ENCODE data around the gene CD70. TPM values are rescaled to one million over a fixed set of nuclear protein-coding genes. Genes with fewer than 3 reads are reported as not detected.
"Not testable (repeated sequence)": the region's sequence is repeated elsewhere in the genome, so short reads cannot be mapped to it uniquely, and the experiment has no call there.

The CD70 gene
- total and polyA plus RNA-seq, 2 donors (not counting 3 experiments of a cell fraction or from before 2014, with no cell fraction given) = not detected

DNA sequence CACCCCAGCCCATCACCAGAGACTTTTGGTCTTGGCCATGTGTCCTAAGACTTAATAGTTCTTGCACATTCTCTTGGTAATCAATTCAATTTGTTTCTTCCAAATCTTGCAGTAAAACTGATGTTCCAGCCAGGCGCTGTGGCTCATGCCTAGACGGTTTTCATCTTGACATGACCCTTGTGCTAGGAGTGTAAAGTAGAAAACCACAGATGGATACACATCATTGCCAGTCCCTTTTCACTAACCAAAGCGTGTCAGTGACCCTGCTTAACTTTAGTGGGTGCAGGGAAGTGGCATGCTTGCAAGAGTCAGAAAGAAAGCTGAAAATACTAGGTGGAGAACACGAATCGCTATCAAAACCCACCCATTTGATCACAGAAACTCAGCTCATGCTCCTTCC is 18.0 kb upstream of the CD70 start:
- Histone ChIP-seq H3K9me3 (replicated peaks; ENCODE audit: control insufficient read depth, insufficient read depth, low read length) (no peaks in the 10 kb centered on the region), H2AFZ (ENCODE audit: low read depth, low read length) (no peak overlapping the region), H3K4me2 (ENCODE audit: insufficient read depth, low read length) (no peak overlapping the region), H3K79me2 (ENCODE audit: control insufficient read depth, insufficient read depth, low read length) (no peaks in the 10 kb centered on the region), H3K4me1 (ENCODE audit: control insufficient read depth, extremely low read depth, insufficient read depth, low read length) (peaks cover 13% of the 10 kb centered on the region), H3K36me3 (ENCODE audit: control insufficient read depth in 2 of 2, extremely low read depth in 1 of 2, insufficient read depth in 2 of 2, low read length in 2 of 2) (no peaks in the 10 kb centered on the region), H4K20me1 (replicated peaks; ENCODE audit: control insufficient read depth, extremely low read depth, insufficient read depth, low read length) (no peaks in the 10 kb centered on the region), H3K27ac (ENCODE audit: insufficient read depth, low read depth, low read length) (no peak overlapping the region), H3K9ac (replicated peaks; ENCODE audit: extremely low read depth, insufficient read depth, low read length) (no peak overlapping the region), H3K9me1 (replicated peaks; ENCODE audit: control insufficient read depth, extremely low read depth, insufficient read depth, low read length) (no peaks in the 10 kb centered on the region), H3K27me3 (ENCODE audit: control insufficient read depth in 2 of 2, insufficient read depth in 2 of 2, low read length in 2 of 2) (no peaks in the 10 kb centered on the region), H3K4me3 (replicated peaks in 1 of 3; ENCODE audit: insufficient read depth in 1 of 3, low read depth in 1 of 3, low read length in 3 of 3) (no peak overlapping the region)
- no peak for FAIRE-seq
- ChIA-PET CTCF (interaction anchor here (0.9 to 1.4 kb wide), 3 partner anchors 15 to 92 kb away, joined by 3 read pairs; no protein-coding TSS in a partner anchor), POLR2A (interaction anchor here (0.5 to 0.7 kb wide), 2 partner anchors 128 to 225 kb away, joined by 3 to 4 read pairs; no protein-coding TSS in a partner anchor)
- BruUV-seq (replicated peaks) = no TSS peak
- no peak for DNase-seq (ENCODE audit: low read depth, low spot score)
- dilution Hi-C loops (cut with MboI; ENCODE audit: extremely low pct_ligation_motif_present, low sequenced_read_pairs) (no loop called here), intact Hi-C loops (cut with micrococcal nuclease) (no loop called here)
- TF ChIP-seq, protein P1, sequence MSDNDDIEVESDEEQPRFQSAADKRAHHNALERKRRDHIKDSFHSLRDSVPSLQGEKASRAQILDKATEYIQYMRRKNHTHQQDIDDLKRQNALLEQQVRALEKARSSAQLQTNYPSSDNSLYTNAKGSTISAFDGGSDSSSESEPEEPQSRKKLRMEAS (IDR thresholded peaks at IDR 0.05; ENCODE audit: insufficient read depth, insufficient read length) = no peak
- no peak for TF ChIP-seq GATA2 (IDR thresholded peaks at IDR 0.05; ENCODE audit: insufficient read depth, insufficient read length, low read depth, low read length)
- no peak for TF ChIP-seq JUN (IDR thresholded peaks at IDR 0.05; ENCODE audit: borderline replicate concordance, insufficient read depth, insufficient read length, low read depth)
- no peak for TF ChIP-seq MYC (IDR thresholded peaks at IDR 0.05; ENCODE audit: low read depth, low read length)
- TF ChIP-seq, protein P2, sequence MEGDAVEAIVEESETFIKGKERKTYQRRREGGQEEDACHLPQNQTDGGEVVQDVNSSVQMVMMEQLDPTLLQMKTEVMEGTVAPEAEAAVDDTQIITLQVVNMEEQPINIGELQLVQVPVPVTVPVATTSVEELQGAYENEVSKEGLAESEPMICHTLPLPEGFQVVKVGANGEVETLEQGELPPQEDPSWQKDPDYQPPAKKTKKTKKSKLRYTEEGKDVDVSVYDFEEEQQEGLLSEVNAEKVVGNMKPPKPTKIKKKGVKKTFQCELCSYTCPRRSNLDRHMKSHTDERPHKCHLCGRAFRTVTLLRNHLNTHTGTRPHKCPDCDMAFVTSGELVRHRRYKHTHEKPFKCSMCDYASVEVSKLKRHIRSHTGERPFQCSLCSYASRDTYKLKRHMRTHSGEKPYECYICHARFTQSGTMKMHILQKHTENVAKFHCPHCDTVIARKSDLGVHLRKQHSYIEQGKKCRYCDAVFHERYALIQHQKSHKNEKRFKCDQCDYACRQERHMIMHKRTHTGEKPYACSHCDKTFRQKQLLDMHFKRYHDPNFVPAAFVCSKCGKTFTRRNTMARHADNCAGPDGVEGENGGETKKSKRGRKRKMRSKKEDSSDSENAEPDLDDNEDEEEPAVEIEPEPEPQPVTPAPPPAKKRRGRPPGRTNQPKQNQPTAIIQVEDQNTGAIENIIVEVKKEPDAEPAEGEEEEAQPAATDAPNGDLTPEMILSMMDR (IDR thresholded peaks at IDR 0.05; ENCODE audit: extremely low read depth in 1 of 2, insufficient read depth in 1 of 2, low read depth in 1 of 2, low read length in 2 of 2) = no peak
- no peak for TF ChIP-seq FOS (IDR thresholded peaks at IDR 0.05; ENCODE audit: borderline replicate concordance, insufficient read depth, low read length)
- no peak for TF ChIP-seq EZH2 (IDR thresholded peaks at IDR 0.05; ENCODE audit: borderline replicate concordance, low read depth, low read length, severe bottlenecking)
- no peak for TF ChIP-seq POLR2A (IDR thresholded peaks at IDR 0.05; ENCODE audit: low read depth, low read length)
- no peak for TF ChIP-seq POLR2AphosphoS5 (IDR thresholded peaks at IDR 0.05; ENCODE audit: insufficient read depth, low read depth, low read length)

DNA sequence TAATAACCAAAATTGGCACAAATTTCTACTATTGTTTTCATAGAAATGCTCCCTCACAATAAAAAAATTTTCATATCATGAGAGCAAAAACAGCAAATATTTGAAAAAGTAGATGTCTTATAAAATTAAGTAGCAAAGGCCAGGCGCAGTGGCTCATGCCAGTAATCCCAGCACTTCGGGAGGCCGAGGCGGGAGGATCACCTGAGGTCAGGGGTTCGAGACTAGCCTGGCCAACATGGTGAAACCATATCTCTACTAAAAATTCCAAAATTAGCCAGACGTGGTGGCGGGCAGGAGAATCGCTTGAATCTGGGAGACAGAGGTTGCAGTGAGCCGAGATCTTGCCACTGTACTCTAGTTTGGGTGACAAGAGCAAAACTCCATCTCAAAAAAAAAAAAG is 17.2 kb upstream of the CD70 start:
- CTCF ChIA-PET = interaction anchor here (0.9 kb wide), 1 partner anchor 14 kb away, joined by 3 read pairs; no protein-coding TSS in a partner anchor
- H3K36me3 ChIP-seq (ENCODE audit: control insufficient read depth in 2 of 2, extremely low read depth in 1 of 2, insufficient read depth in 2 of 2, low read length in 2 of 2); POLR2A ChIA-PET; BruUV-seq (replicated peaks); H2AFZ ChIP-seq (ENCODE audit: low read depth, low read length); H3K4me2 ChIP-seq (ENCODE audit: insufficient read depth, low read length); H3K79me2 ChIP-seq (ENCODE audit: control insufficient read depth, insufficient read depth, low read length); FAIRE-seq; DNase-seq (ENCODE audit: low read depth, low spot score); H3K4me3 ChIP-seq (replicated peaks in 1 of 3; ENCODE audit: insufficient read depth in 1 of 3, low read depth in 1 of 3, low read length in 3 of 3); H3K9ac ChIP-seq (replicated peaks; ENCODE audit: extremely low read depth, insufficient read depth, low read length); H3K27ac ChIP-seq (ENCODE audit: insufficient read depth, low read depth, low read length); H3K27me3 ChIP-seq (ENCODE audit: control insufficient read depth in 2 of 2, insufficient read depth in 2 of 2, low read length in 2 of 2); H3K9me1 ChIP-seq (replicated peaks; ENCODE audit: control insufficient read depth, extremely low read depth, insufficient read depth, low read length); H3K9me3 ChIP-seq (replicated peaks; ENCODE audit: control insufficient read depth, insufficient read depth, low read length); H4K20me1 ChIP-seq (replicated peaks; ENCODE audit: control insufficient read depth, extremely low read depth, insufficient read depth, low read length); intact Hi-C loops (cut with micrococcal nuclease); dilution Hi-C loops (cut with MboI; ENCODE audit: extremely low pct_ligation_motif_present, low sequenced_read_pairs): not testable (repeated sequence)
- peaks cover 13% of the 10 kb centered on the region for H3K4me1 ChIP-seq (ENCODE audit: control insufficient read depth, extremely low read depth, insufficient read depth, low read length)
